HG02852 (cell line): ENCODE results near the gene HDAC9.

Source experiments
- ATAC-seq: cut with Tn5 transposase; IDR thresholded peaks from one replicate; pipeline ENCODE4 v1.9.1; 2021; ENCODE audit warnings: mild to moderate bottlenecking, moderate library complexity; ENCODE audit not compliant: unreplicated experiment

Gene HDAC9

GRCh38 chr7:18495412-18496340, at the start of gene HDAC9:
Gene HDAC9 (plus strand): TSS chr7:18495749. CDS start chr7:18496303, 554 bp downstream.
- ATAC-seq = peak; percentile 80

- no peak for ATAC-seq
Measured at GRCh38 chr7:18445916-18446520, 49.5 kb upstream of the HDAC9 start.

GRCh38 chr7:18450019-18450418, 45.5 kb upstream of the HDAC9 start:
- ATAC-seq = no peak

- no peak for ATAC-seq
Measured at GRCh38 chr7:18455606-18456005, 39.9 kb upstream of the HDAC9 start.

GRCh38 chr7:18457832-18458231, 37.7 kb upstream of the HDAC9 start:
- ATAC-seq = no peak

GRCh38 chr7:18458830-18459229, 36.7 kb upstream of the HDAC9 start:
- ATAC-seq = no peak

- no peak for ATAC-seq
Measured at GRCh38 chr7:18459484-18460245, 35.9 kb upstream of the HDAC9 start.

- peak; percentile 83 for ATAC-seq
Measured at GRCh38 chr7:18461785-18462467, 33.6 kb upstream of the HDAC9 start.

GRCh38 chr7:18464830-18465229, 30.7 kb upstream of the HDAC9 start:
- no peak for ATAC-seq

GRCh38 chr7:18467011-18467410, 28.5 kb upstream of the HDAC9 start:
- no peak for ATAC-seq

GRCh38 chr7:18468795-18469194, 26.8 kb upstream of the HDAC9 start:
- no peak for ATAC-seq

GRCh38 chr7:18469316-18469715, 26.2 kb upstream of the HDAC9 start:
- ATAC-seq = no peak

- ATAC-seq = no peak
Measured at GRCh38 chr7:18471476-18472160, 23.9 kb upstream of the HDAC9 start.

GRCh38 chr7:18472161-18472483, 23.4 kb upstream of the HDAC9 start:
- no peak for ATAC-seq

- ATAC-seq = no peak
Measured at GRCh38 chr7:18473119-18473518, 22.4 kb upstream of the HDAC9 start.

GRCh38 chr7:18474944-18475343, 20.6 kb upstream of the HDAC9 start:
- ATAC-seq = no peak

GRCh38 chr7:18475488-18475887, 20.1 kb upstream of the HDAC9 start:
- no peak for ATAC-seq

- no peak for ATAC-seq
Measured at GRCh38 chr7:18481776-18482175, 13.8 kb upstream of the HDAC9 start.

GRCh38 chr7:18488049-18488448, 7.5 kb upstream of the HDAC9 start:
- ATAC-seq = no peak

GRCh38 chr7:18489624-18490023, 5.9 kb upstream of the HDAC9 start:
- no peak for ATAC-seq

GRCh38 chr7:18491871-18492270, 3.7 kb upstream of the HDAC9 start:
- no peak for ATAC-seq
